HL-60/S4 (cell line): ENCODE data around the gene CENPV.
"Not testable (repeated sequence)": the region's sequence is repeated elsewhere in the genome, so short reads cannot be mapped to it uniquely, and the experiment has no call there.

Experiments used
- in situ Hi-C: fragments of 300-500 bp; cut with MboI; formaldehyde crosslinking; loops from 2 replicates; pipeline ENCODE4 v1.14.3; 2022; ENCODE audit warnings: low sequenced_read_pairs

CENPV gene

GRCh38 chr17:16319969-16320368 is 33.3 kb downstream of the CENPV start:
- in situ Hi-C loops: no loop called here

- in situ Hi-C loops: no loop called here
Measured at GRCh38 chr17:16314859-16315258, 38.4 kb downstream of the CENPV start.

DNA sequence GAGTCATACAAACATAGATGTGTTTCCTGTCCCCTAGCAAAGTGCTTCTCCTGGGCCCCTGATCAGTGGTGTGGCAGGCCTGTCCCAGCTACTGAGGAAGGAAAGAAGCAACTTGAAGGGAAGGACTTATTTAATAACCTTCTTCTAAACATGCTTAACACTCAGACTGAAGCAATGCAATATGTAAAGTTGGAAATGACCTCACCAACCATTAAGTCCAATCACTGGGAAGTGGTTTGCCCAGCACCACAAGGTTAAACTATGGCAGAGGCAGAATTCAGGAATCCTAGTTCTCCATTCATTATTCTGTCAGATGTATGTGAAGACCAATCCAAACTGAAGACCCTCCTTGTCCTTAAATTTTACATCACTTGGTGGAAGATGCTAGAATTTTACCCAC is 39.1 kb downstream of the CENPV start:
- in situ Hi-C loops: no loop called here

GRCh38 chr17:16313139-16314090 is 39.9 kb downstream of the CENPV start:
- in situ Hi-C loops: no loop called here

- in situ Hi-C loops: not testable (repeated sequence)
Measured at GRCh38 chr17:16312061-16312460, 41.2 kb downstream of the CENPV start.

DNA sequence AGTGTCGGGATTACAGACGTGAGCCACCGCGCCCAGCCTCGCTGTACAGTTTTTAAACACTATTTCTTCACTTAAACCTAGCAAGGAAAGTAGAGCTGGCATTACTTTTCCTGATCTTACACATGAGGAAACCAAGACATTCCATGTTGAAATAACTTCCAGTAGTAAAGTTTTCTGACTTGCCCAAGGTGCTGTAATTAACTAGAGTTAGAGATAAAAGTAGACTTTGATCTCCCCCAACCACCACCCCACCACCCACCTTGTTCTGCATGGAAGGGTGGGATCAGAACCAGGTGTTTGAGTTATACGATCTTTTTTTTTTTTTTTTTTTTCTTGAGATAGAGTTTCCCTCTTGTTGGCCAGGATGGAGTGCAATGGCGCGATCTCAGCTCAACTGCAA is 47.1 kb downstream of the CENPV start:
- in situ Hi-C loops: no loop called here

DNA sequence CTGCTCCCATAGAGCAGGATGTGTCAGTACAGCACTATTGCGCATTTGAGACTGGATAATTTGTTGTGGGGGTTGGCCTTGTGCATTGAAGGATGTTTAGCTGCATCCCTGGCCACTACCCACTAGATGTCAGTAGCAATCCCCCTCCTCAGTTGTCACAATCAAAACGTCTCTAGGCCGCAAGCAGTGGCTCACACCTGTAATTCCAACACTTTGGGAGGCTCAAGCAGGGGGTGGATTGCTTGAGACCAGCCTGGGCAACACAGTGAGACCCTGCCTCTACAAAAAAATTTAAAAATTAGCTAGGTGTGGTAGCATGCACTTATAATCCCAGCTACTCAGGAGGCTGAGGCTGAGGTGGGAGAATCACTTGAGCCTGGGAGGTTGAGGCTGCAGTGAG is 48.4 kb downstream of the CENPV start:
- in situ Hi-C loops: no loop called here

GRCh38 chr17:16302856-16303255 is 50.4 kb downstream of the CENPV start:
- in situ Hi-C loops: no loop called here

GRCh38 chr17:16301963-16302855 is 51.1 kb downstream of the CENPV start:
- in situ Hi-C loops: no loop called here

DNA sequence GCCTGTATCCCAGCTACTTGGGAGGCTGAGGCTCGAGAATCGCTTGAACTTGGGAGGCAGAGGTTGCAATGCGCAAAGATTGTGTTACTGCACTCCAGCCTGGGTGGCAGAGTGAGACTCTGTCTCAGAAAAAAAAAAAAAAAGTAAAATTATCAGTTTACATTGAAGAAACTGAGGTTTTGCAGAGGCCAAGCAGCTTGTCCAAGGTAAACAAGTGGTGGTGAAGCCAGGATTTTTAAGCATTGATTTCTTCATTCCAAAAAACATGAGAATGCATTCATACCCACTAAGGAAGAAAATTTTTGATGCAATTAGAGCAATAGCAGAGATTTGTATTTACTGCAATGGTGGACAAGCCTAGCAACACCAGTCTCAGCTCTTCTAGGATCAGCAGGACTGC is 52.7 kb downstream of the CENPV start:
- in situ Hi-C loops: no loop called here

DNA sequence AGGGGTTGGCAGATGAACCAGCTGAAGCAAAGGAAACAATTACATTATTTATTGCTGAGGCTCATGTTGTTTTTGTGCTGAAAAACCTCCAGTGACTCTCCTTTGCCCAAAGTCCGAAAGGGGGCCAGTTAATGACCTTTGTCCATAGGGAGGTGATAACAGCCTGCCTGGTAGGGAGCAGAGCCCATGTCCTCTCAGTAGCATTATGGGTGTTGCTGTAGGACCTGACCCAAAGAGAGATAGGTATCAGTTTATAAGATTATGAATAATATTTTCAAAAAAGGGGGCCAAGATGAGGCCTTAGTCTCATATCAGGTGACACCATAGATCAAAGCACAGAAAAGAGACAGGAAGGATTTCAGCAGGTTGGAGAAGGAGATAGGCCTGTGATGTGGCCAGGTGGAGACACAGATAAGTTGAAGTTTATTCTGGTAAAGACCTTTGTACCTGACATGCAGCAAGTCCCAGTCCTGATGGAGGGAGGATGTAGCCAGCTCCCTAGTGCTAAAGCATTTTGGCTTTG is 55.1 kb downstream of the CENPV start:
- in situ Hi-C loops: no loop called here

GRCh38 chr17:16297367-16298139 is 55.7 kb downstream of the CENPV start:
- in situ Hi-C loops: no loop called here

DNA sequence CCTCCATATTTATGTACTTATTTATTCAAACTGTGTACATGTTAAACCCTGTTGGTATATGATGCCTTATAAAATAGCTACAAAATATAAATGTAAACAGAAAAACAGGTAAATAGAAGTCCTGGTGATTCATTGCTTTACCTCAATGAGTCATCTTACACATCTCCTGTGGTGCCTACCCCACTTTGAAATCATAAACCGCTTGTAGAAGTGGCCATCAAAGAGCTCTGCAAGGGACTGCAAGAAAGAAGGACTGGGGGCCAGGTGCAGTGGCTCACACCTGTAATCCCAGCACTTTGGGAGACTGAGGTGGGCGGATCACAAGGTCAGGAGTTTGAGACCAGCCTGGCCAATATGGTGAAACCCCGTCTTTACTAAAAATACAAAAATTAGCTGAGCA is 57.2 kb downstream of the CENPV start:
- in situ Hi-C loops: not testable (repeated sequence)

GRCh38 chr17:16294560-16294959 is 58.7 kb downstream of the CENPV start:
- in situ Hi-C loops: no loop called here

GRCh38 chr17:16293931-16294330 is 59.3 kb downstream of the CENPV start:
- in situ Hi-C loops: no loop called here
